Measurements from ENCODE around the gene ZNF227.
A peak's percentile ranks its signal among the peaks of the same experiment; 100 is the strongest.

Gene ZNF227

DNA sequence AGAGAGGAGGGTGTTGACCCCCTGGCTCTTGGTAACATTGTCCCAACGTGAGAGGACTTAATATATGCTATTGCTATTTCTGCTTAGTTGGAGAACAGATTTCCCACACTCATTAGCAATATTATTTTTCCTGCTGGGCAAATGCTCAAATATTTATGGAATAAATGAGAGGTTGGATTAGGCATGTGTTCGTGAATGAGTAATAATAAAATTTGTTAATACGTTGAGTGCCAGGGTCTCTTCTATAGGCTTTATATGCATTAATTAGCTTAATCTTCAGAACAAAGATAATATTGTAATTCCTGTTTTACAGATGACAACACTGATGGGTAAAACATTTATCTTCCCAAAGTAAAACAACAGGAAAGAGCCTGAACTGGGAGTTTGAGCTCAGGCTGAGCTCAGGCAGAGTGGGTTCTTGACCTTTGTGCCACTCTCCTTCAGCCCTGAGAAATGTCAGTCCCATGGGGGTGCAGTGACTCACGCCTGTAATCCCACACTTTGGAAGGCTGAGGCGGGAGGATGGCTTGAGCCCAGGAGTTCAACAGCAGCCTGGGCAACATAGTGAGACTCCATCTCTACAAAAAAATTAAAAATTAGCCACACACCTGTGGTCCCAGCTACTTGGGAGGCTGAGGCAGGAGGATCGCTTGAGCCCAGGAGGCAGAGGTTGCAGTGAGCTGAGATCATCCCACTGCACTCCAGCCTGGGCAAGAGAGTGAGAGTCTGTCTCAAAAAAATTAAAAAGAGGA is 48.5 kb downstream of the ZNF227 start:
- Histone ChIP-seq H3K4me1 (ENCODE audit: insufficient read depth, low read length) (no peaks in the 10 kb centered on the region), H3K36me3 (ENCODE audit: insufficient read depth, low read length) (no peaks in the 10 kb centered on the region), H3K9ac (ENCODE audit: low read depth, low read length) (peak overlapping the region; percentile 55; the same call in 1 of the 2 replicates), H3K9me3 (ENCODE audit: control insufficient read depth, insufficient read depth, low read length) (peaks cover under 1% of the 10 kb centered on the region; the same call in 1 of the 2 replicates)

- Histone ChIP-seq H3K36me3 (ENCODE audit: insufficient read depth, low read length) (no peaks in the 10 kb centered on the region), H3K9me3 (ENCODE audit: control insufficient read depth, insufficient read depth, low read length) (peaks cover 4% of the 10 kb centered on the region; the same call in 1 of the 2 replicates), H3K4me1 (ENCODE audit: insufficient read depth, low read length) (no peaks in the 10 kb centered on the region), H3K9ac (ENCODE audit: low read depth, low read length) (no peak overlapping the region)
Measured at GRCh38 chr19:44277331-44277730, 65.0 kb downstream of the ZNF227 start.

- Histone ChIP-seq H3K9me3 (ENCODE audit: control insufficient read depth, insufficient read depth, low read length) (peaks cover 4% of the 10 kb centered on the region; the same call in 1 of the 2 replicates), H3K9ac (ENCODE audit: low read depth, low read length) (no peak overlapping the region), H3K4me1 (ENCODE audit: insufficient read depth, low read length) (no peaks in the 10 kb centered on the region), H3K36me3 (ENCODE audit: insufficient read depth, low read length) (no peaks in the 10 kb centered on the region)
Measured at GRCh38 chr19:44278181-44278690, 65.9 kb downstream of the ZNF227 start.

- no peaks in the 10 kb centered on the region for H3K36me3 ChIP-seq (ENCODE audit: insufficient read depth, low read length)
- H3K9ac ChIP-seq (ENCODE audit: low read depth, low read length), result no peak overlapping the region
- no peaks in the 10 kb centered on the region for H3K4me1 ChIP-seq (ENCODE audit: insufficient read depth, low read length)
- H3K9me3 ChIP-seq (ENCODE audit: control insufficient read depth, insufficient read depth, low read length), result no peaks in the 10 kb centered on the region; the same call in 1 of the 2 replicates
Measured at GRCh38 chr19:44280916-44281315, 68.6 kb downstream of the ZNF227 start.

GRCh38 chr19:44282846-44283245 is 70.5 kb downstream of the ZNF227 start:
- H3K9me3 ChIP-seq (ENCODE audit: control insufficient read depth, insufficient read depth, low read length), result no peaks in the 10 kb centered on the region
- no peak overlapping the region for H3K9ac ChIP-seq (ENCODE audit: low read depth, low read length)
- H3K36me3 ChIP-seq (ENCODE audit: insufficient read depth, low read length), result no peaks in the 10 kb centered on the region
- no peaks in the 10 kb centered on the region for H3K4me1 ChIP-seq (ENCODE audit: insufficient read depth, low read length)

GRCh38 chr19:44284968-44285367 is 72.6 kb downstream of the ZNF227 start:
- no peak overlapping the region for H3K9ac ChIP-seq (ENCODE audit: low read depth, low read length)

More at GRCh38 chr19:44284968-44285367, 72.6 kb downstream of the ZNF227 start:
- H3K4me1 ChIP-seq (ENCODE audit: insufficient read depth, low read length), result no peaks in the 10 kb centered on the region
- H3K36me3 ChIP-seq (ENCODE audit: insufficient read depth, low read length), result no peaks in the 10 kb centered on the region
- H3K9me3 ChIP-seq (ENCODE audit: control insufficient read depth, insufficient read depth, low read length), result peaks cover 3% of the 10 kb centered on the region; the same call in 1 of the 2 replicates

Data from ES-I3 (cell line).